Sigmoid colon (tissue), 7 donors: Measurements from ENCODE around the gene NOL4L. TPM values are rescaled to one million over a fixed set of nuclear protein-coding genes. Genes with fewer than 3 reads are reported as not detected.

ENCODE experiments used
- DNase-seq: peaks from one replicate; pipeline ENCODE4 v3.0.0-alpha.2; 2019
- H3K27ac ChIP-seq, 4 donors: fragments of 200-600 bp; sonication (generic); one replicate each; pipeline ENCODE4 v1.5.1; 2016 to 2019; ENCODE audit warnings: mild to moderate bottlenecking in 1 of 4
- H3K27me3 ChIP-seq, 3 donors: fragments of 200-600 bp; sonication (generic); one replicate each; pipeline ENCODE4 v1.5.1; 2019; ENCODE audit warnings: mild to moderate bottlenecking in 1 of 3
- H3K36me3 ChIP-seq, 4 donors: fragments of 200-600 bp; sonication (generic); one replicate each; pipeline ENCODE4 v1.5.1; 2016 to 2019
- H3K4me1 ChIP-seq, 4 donors: fragments of 200-600 bp; sonication (generic); one replicate each; pipeline ENCODE4 v1.5.1; 2017 to 2019
- H3K4me3 ChIP-seq, 4 donors: fragments of 200-600 bp; sonication (generic); one replicate each; pipeline ENCODE4 v1.5.1; 2017 to 2019; ENCODE audit warnings: mild to moderate bottlenecking in 2 of 4, moderate library complexity in 1 of 4
- H3K9me3 ChIP-seq, 4 donors: fragments of 200-600 bp in 3 of 4; sonication (generic) in 3 of 4; one replicate each; pipeline versions ENCODE4 v1.5.1 to v1.6.1; 2013 to 2019
- CTCF ChIP-seq, 4 experiments: fragments of 450-650 bp in 3 of 4; fragments of 200-600 bp in 1 of 4; IDR thresholded peaks; one replicate each; pipeline ENCODE4 v1.5.1; 2016 to 2019; ENCODE audit warnings: antibody characterized with exemption in 4 of 4, mild to moderate bottlenecking in 3 of 4, moderate library complexity in 2 of 4
- EP300 ChIP-seq, 4 donors: sonication (generic); formaldehyde crosslinking; IDR thresholded peaks; one replicate each; pipeline ENCODE4 v1.6.1; 2017; ENCODE audit warnings: antibody characterized with exemption in 4 of 4
- POLR2A ChIP-seq, 2 donors: fragments of 450-650 bp; IDR thresholded peaks; one replicate each; pipeline ENCODE4 v1.6.1; 2016; ENCODE audit warnings: antibody characterized with exemption in 2 of 2, mild to moderate bottlenecking in 2 of 2, moderate library complexity in 2 of 2
- POLR2AphosphoS5 ChIP-seq, 4 donors: sonication (generic); formaldehyde crosslinking; IDR thresholded peaks; one replicate each; pipeline ENCODE4 v1.6.1; 2017; ENCODE audit warnings: antibody characterized with exemption in 4 of 4
- WGBS, 2 donors: extraction: QIAGEN DNeasy Blood & Tissue Kit; methylation state at CpG; one replicate each; pipeline ENCODE4 v1.1.7; 2013; 5-methylcytosine and 5-hydroxymethylcytosine counted together
- intact Hi-C: fragments of 100-400 bp; cut with DNase I; formaldehyde crosslinking; loops from one replicate; pipeline ENCODE4 v1.15.1; 2023
- polyA plus RNA-seq, 3 donors: library from polyadenylated mRNA; stranded (reverse); fragments of 200-250 nt; gene quantifications; one replicate each; pipeline ENCODE4 v1.2.3, GENCODE V29; 2013
- total RNA-seq, 4 donors: library from RNA; depleted of rRNA; stranded (reverse); fragments of >200 nt; gene quantifications; one replicate each; pipeline ENCODE4 v1.1.0, GENCODE V29; 2016
- donor health status: healthy with polysubstance abuse.
- donor health status: Bipolar disorder and iron deficiency.
- donor health status: healthy.

Gene NOL4L
- total and polyA plus RNA-seq, 7 donors, result 9.2 to 34.7 (median 16.8) TPM

GRCh38 chr20:32450484-32451061 lies 134.6 kb downstream of the NOL4L start:
- Histone ChIP-seq H3K9me3 (no peaks in the 10 kb centered on the region), H3K36me3 (peaks cover 27 to 80% (median 46%) of the 10 kb centered on the region in 4 donors), H3K27me3 (no peaks in the 10 kb centered on the region), H3K4me3 (no peak overlapping the region), H3K4me1 (peaks cover 3 to 57% (median 49%) of the 10 kb centered on the region in 4 donors), H3K27ac (peak overlapping the region in 2 of 4 donors; percentile 70 to 72)
- WGBS, 2 donors, result 81 to 87% methylated on average over 9 of the region's 9 CpGs
- TF ChIP-seq CTCF (IDR thresholded peaks at IDR 0.05) (no peak), POLR2A (IDR thresholded peaks at IDR 0.05) (no peak), EP300 (IDR thresholded peaks at IDR 0.05) (no peak), POLR2AphosphoS5 (IDR thresholded peaks at IDR 0.05) (no peak)
- no peak for DNase-seq
- intact Hi-C loops, result no loop called here

- no peak overlapping the region for H3K4me3 ChIP-seq
- H3K27me3 ChIP-seq, result no peaks in the 10 kb centered on the region
- no peak for TF ChIP-seq CTCF (IDR thresholded peaks at IDR 0.05)
- no peak for TF ChIP-seq EP300 (IDR thresholded peaks at IDR 0.05)
- TF ChIP-seq POLR2A (IDR thresholded peaks at IDR 0.05), result no peak
- TF ChIP-seq POLR2AphosphoS5 (IDR thresholded peaks at IDR 0.05), result no peak
- intact Hi-C loops, result no loop called here
- WGBS, 2 donors, result 52 to 66% methylated on average over 8 of the region's 8 CpGs
- peaks cover 28 to 82% (median 46%) of the 10 kb centered on the region in 4 donors for H3K36me3 ChIP-seq
- DNase-seq, result no peak
- H3K27ac ChIP-seq, result peak overlapping the region in 3 of 4 donors; percentile 70 to 73 (median 72)
- H3K4me1 ChIP-seq, result peaks cover 3 to 52% (median 49%) of the 10 kb centered on the region in 4 donors
- no peaks in the 10 kb centered on the region for H3K9me3 ChIP-seq
Measured at GRCh38 chr20:32449890-32450401, 135.2 kb downstream of the NOL4L start.

- peaks cover 28 to 82% (median 46%) of the 10 kb centered on the region in 4 donors for H3K36me3 ChIP-seq
- no peaks in the 10 kb centered on the region for H3K9me3 ChIP-seq
- intact Hi-C loops, result no loop called here
- DNase-seq, result no peak
- peaks cover 3 to 52% (median 49%) of the 10 kb centered on the region in 4 donors for H3K4me1 ChIP-seq
- WGBS, 2 donors, result 79 to 81% methylated on average over 9 of the region's 9 CpGs
- no peak for TF ChIP-seq CTCF (IDR thresholded peaks at IDR 0.05)
- TF ChIP-seq POLR2A (IDR thresholded peaks at IDR 0.05), result no peak
- TF ChIP-seq POLR2AphosphoS5 (IDR thresholded peaks at IDR 0.05), result no peak
- no peak for TF ChIP-seq EP300 (IDR thresholded peaks at IDR 0.05)
- peak overlapping the region; percentile 45 to 73 (median 71) for H3K27ac ChIP-seq
- no peaks in the 10 kb centered on the region for H3K27me3 ChIP-seq
- H3K4me3 ChIP-seq, result no peak overlapping the region
Measured at GRCh38 chr20:32449057-32449889, 135.9 kb downstream of the NOL4L start.

GRCh38 chr20:32448306-32449056 lies 136.7 kb downstream of the NOL4L start:
- no peaks in the 10 kb centered on the region for H3K9me3 ChIP-seq
- TF ChIP-seq POLR2AphosphoS5 (IDR thresholded peaks at IDR 0.05) (peak in 3 of 4 donors; percentile 26 to 58 (median 43)), POLR2A (IDR thresholded peaks at IDR 0.05) (no peak)
- peaks cover 3 to 52% (median 49%) of the 10 kb centered on the region in 4 donors for H3K4me1 ChIP-seq
- no peak overlapping the region for H3K4me3 ChIP-seq
- H3K27me3 ChIP-seq, result no peaks in the 10 kb centered on the region
- intact Hi-C loops, result no loop called here
- H3K27ac ChIP-seq, result peak overlapping the region; percentile 45 to 73 (median 71)
- peak; percentile 83 for DNase-seq
- 78 to 79% methylated on average over 13 of the region's 13 CpGs for whole genome bisulfite sequencing, 2 donors
- H3K36me3 ChIP-seq, result peaks cover 28 to 84% (median 44%) of the 10 kb centered on the region in 4 donors
